ENCODE measurements around the gene HERC4. TPM values are rescaled to one million over a fixed set of nuclear protein-coding genes. Genes with fewer than 3 reads are reported as not detected.

HERC4 gene
- total RNA-seq, 1 experiment from 2014 or later: 57.4 TPM

DNA sequence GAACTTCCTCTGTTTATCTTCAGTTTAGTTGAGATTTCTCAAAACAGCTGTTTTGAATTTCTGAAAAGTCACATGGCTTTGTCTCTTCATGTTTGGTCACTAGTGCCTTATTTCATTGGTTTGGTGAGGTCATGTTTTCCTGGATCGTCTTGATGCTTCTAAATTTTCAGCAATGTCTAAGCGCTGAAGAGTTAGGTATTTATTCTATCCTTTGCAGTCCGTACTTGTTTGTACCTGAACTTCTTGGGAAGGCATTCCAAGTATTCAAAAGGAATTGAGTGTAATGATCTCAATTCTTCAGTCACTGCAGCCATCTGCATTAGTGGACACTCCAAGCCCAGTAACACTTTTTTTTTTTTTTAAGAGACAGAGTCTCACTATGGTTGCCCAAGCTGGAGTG, 67.7 kb downstream of the HERC4 start:
- CTCF ChIA-PET: no interaction called here
- intact Hi-C loops (cut with micrococcal nuclease): no loop called here

DNA sequence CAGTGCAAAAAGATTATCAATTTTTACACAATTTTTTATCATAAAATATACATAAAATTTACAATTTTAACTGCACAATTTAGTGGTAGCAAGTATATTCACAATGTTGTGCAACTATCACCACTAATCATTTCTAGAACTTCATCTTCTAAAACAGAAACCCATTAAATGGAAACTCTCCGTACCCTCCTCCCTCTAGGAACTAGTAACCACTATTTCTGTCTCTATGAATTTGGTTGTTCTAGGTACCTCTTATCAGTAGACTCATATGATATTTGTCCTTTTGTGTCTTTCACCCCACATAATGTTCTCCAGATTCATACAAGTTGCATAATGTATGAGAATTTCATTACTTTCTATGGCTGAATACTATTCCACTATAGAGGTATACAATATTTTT, 73.5 kb downstream of the HERC4 start:
- no peaks in the 10 kb centered on the region for H3K9me2 ChIP-seq (replicated peaks; ENCODE audit: low read length)
- H3K4me2 ChIP-seq (ENCODE audit: low read length): no peak overlapping the region
- H3K4me3 ChIP-seq (ENCODE audit: low read length): no peak overlapping the region
- ATAC-seq (no peak), DNase-seq (no peak)
- intact Hi-C loops (cut with micrococcal nuclease): no loop called here
- TF ChIP-seq EZH2phosphoT487 (IDR thresholded peaks at IDR 0.05; ENCODE audit: borderline replicate concordance, low read length): no peak
- no peak for TF ChIP-seq CTCF (conservative IDR thresholded peaks at IDR 0.05; ENCODE audit: low read depth, low read length)
- no peak for TF ChIP-seq EZH2 (IDR thresholded peaks at IDR 0.05; ENCODE audit: low read length, unreplicated experiment)
- H3K9ac ChIP-seq (ENCODE audit: low read length): no peak overlapping the region
- ChIA-PET POLR2A (ENCODE audit: unreplicated experiment) (no interaction called here), CTCF (no interaction called here)
- H2AFZ ChIP-seq (ENCODE audit: low read length): no peak overlapping the region
- H3K36me3 ChIP-seq (ENCODE audit: low read depth, low read length): peaks cover 23% of the 10 kb centered on the region
- H3K27ac ChIP-seq (ENCODE audit: low read length): no peak overlapping the region
- no peaks in the 10 kb centered on the region for H3K79me2 ChIP-seq (ENCODE audit: low read length)
- no TSS peak for BruUV-seq (replicated peaks)
- H3K4me1 ChIP-seq (ENCODE audit: insufficient read depth, low read length): no peaks in the 10 kb centered on the region
- no peaks in the 10 kb centered on the region for H3F3A ChIP-seq (ENCODE audit: low read length, unreplicated experiment)
- no peaks in the 10 kb centered on the region for H3K9me3 ChIP-seq (ENCODE audit: low read length)
- no peaks in the 10 kb centered on the region for H4K20me1 ChIP-seq (ENCODE audit: low read length)
- H3K27me3 ChIP-seq (ENCODE audit: low read length): no peaks in the 10 kb centered on the region

More for the DNA sequence above, 67.7 kb downstream of the HERC4 start:
- TF ChIP-seq CTCF (conservative IDR thresholded peaks at IDR 0.05; ENCODE audit: low read depth, low read length) (no peak), EZH2phosphoT487 (IDR thresholded peaks at IDR 0.05; ENCODE audit: borderline replicate concordance, low read length) (no peak), EZH2 (IDR thresholded peaks at IDR 0.05; ENCODE audit: low read length, unreplicated experiment) (no peak)
- no peak overlapping the region for H3K4me2 ChIP-seq (ENCODE audit: low read length)
- no peak overlapping the region for H3K9ac ChIP-seq (ENCODE audit: low read length)
- H3K36me3 ChIP-seq (ENCODE audit: low read depth, low read length): peaks cover 50% of the 10 kb centered on the region; the same call in 1 of the 2 replicates
- H3K79me2 ChIP-seq (ENCODE audit: low read length): no peaks in the 10 kb centered on the region
- H3K27ac ChIP-seq (ENCODE audit: low read length): no peak overlapping the region
- no peaks in the 10 kb centered on the region for H4K20me1 ChIP-seq (ENCODE audit: low read length)
- H3F3A ChIP-seq (ENCODE audit: low read length, unreplicated experiment): no peaks in the 10 kb centered on the region
- no peak overlapping the region for H3K4me3 ChIP-seq (ENCODE audit: low read length)
- DNase-seq: no peak
- no peak for ATAC-seq
- no peaks in the 10 kb centered on the region for H3K27me3 ChIP-seq (ENCODE audit: low read length)
- H3K9me3 ChIP-seq (ENCODE audit: low read length): no peaks in the 10 kb centered on the region
- H2AFZ ChIP-seq (ENCODE audit: low read length): no peak overlapping the region
- no peaks in the 10 kb centered on the region for H3K9me2 ChIP-seq (replicated peaks; ENCODE audit: low read length)
- BruUV-seq (replicated peaks): no TSS peak
- no peaks in the 10 kb centered on the region for H3K4me1 ChIP-seq (ENCODE audit: insufficient read depth, low read length)
- POLR2A ChIA-PET (ENCODE audit: unreplicated experiment): no interaction called here

DNA sequence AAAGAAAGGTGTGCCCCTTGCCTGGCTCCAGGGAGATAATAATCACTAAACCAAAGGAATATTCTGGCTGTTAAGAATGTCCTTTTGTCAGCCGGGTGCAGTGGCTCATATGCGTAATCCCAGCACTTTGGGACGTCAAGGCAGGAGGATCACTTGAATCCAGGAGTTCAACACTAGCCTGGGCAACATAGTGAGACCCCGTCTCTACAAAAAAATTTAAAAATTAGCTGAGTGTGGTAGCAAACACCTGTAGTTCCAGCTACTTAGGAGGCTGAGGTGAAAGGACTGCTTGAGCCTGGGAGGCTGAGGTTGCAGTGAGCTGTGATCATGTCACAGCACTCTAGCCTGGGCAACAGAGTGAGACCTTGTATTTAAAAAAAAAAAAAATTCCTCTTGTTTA, 74.1 kb downstream of the HERC4 start:
- Histone ChIP-seq H2AFZ (ENCODE audit: low read length) (no peak overlapping the region), H3K36me3 (ENCODE audit: low read depth, low read length) (peaks cover 27% of the 10 kb centered on the region), H3K4me2 (ENCODE audit: low read length) (no peak overlapping the region), H3K4me3 (ENCODE audit: low read length) (no peak overlapping the region), H3K79me2 (ENCODE audit: low read length) (no peaks in the 10 kb centered on the region), H3K9me3 (ENCODE audit: low read length) (no peaks in the 10 kb centered on the region), H3K27ac (ENCODE audit: low read length) (no peak overlapping the region), H3F3A (ENCODE audit: low read length, unreplicated experiment) (no peaks in the 10 kb centered on the region), H3K27me3 (ENCODE audit: low read length) (no peaks in the 10 kb centered on the region), H3K9me2 (replicated peaks; ENCODE audit: low read length) (no peaks in the 10 kb centered on the region), H4K20me1 (ENCODE audit: low read length) (no peaks in the 10 kb centered on the region), H3K4me1 (ENCODE audit: insufficient read depth, low read length) (no peaks in the 10 kb centered on the region), H3K9ac (ENCODE audit: low read length) (no peak overlapping the region)
- CTCF ChIA-PET: no interaction called here
- no peak for TF ChIP-seq CTCF (conservative IDR thresholded peaks at IDR 0.05; ENCODE audit: low read depth, low read length)
- TF ChIP-seq EZH2phosphoT487 (IDR thresholded peaks at IDR 0.05; ENCODE audit: borderline replicate concordance, low read length): no peak
- no peak for TF ChIP-seq EZH2 (IDR thresholded peaks at IDR 0.05; ENCODE audit: low read length, unreplicated experiment)
- POLR2A ChIA-PET (ENCODE audit: unreplicated experiment): no interaction called here
- no TSS peak for BruUV-seq (replicated peaks)
- intact Hi-C loops (cut with micrococcal nuclease): no loop called here
- ATAC-seq (no peak), DNase-seq (no peak)

Data from PC-3 (cell line).